H1 (cell line): ENCODE measurements around the gene C15orf62. TPM values are rescaled to one million over a fixed set of nuclear protein-coding genes. Genes with fewer than 3 reads are reported as not detected.

Experiments
- CTCF ChIA-PET: fragments of 300-600 bp; sonication (Branson Sonifier 250); formaldehyde crosslinking; loops from one replicate; lab custom pipeline; 2021; ENCODE audit not compliant: partially characterized antibody; lab: Charles Lee
- POLR2A ChIA-PET: fragments of 300-600 bp; sonication (Branson Sonifier 250); formaldehyde crosslinking; loops from one replicate; lab custom pipeline; 2021; ENCODE audit warnings: inconsistent platforms; ENCODE audit not compliant: partially characterized antibody; lab: Charles Lee
- DNase-seq, 2 experiments: peaks; one replicate each; pipeline versions ENCODE4 v3.0.0 to v3.0.0-alpha.2; 2010 to 2022; ENCODE audit warnings: low spot score in 2 of 2, low read depth in 1 of 2, mixed read lengths in 1 of 2
- FAIRE-seq: peaks from 2 replicates; lab custom pipeline; 2011; peaks lifted over from hg19 to GRCh38; lab: Jason Lieb, UNC
- H2AFZ ChIP-seq: 2 replicates; pipeline ENCODE4 v1.8.1; 2012; ENCODE audit warnings: low read length, inconsistent platforms
- H2AK5ac ChIP-seq: 2 replicates; pipeline ENCODE4 v1.6.1; 2013; ENCODE audit warnings: low read depth, low read length
- H2BK120ac ChIP-seq: replicated peaks from 2 replicates; pipeline ENCODE3; 2013; ENCODE audit warnings: low read depth, low read length, inconsistent platforms
- H2BK12ac ChIP-seq: 2 replicates; pipeline ENCODE4 v1.6.1; 2013; ENCODE audit warnings: low read depth, low read length
- H2BK15ac ChIP-seq: 2 replicates; pipeline ENCODE4 v1.6.1; 2013; ENCODE audit warnings: low read length
- H2BK20ac ChIP-seq: 2 replicates; pipeline ENCODE4 v1.6.1; 2013; ENCODE audit warnings: low read length
- H2BK5ac ChIP-seq: 2 replicates; pipeline ENCODE4 v1.6.1; 2013; ENCODE audit warnings: low read depth, low read length
- H3K14ac ChIP-seq: 2 replicates; pipeline ENCODE4 v1.6.1; 2013; ENCODE audit warnings: inconsistent platforms; ENCODE audit not compliant: insufficient read length
- H3K18ac ChIP-seq: 2 replicates; pipeline ENCODE4 v1.6.1; 2013; ENCODE audit warnings: low read length; ENCODE audit errors: extremely low read depth
- H3K23ac ChIP-seq: 2 replicates; pipeline ENCODE4 v1.6.1; 2013; ENCODE audit warnings: inconsistent platforms; ENCODE audit not compliant: insufficient read length
- H3K23me2 ChIP-seq: 2 replicates; pipeline ENCODE4 v1.6.1; 2013; ENCODE audit warnings: low read depth, low read length
- H3K27ac ChIP-seq: 2 replicates; pipeline ENCODE4 v1.6.1; 2011; ENCODE audit warnings: low read depth, low read length, inconsistent platforms
- H3K27me3 ChIP-seq, 4 experiments: replicated peaks in 1 of 4; 1 replicate in 1 of 4; 2 replicates in 3 of 4; pipeline versions ENCODE4 v1.6.1 to v1.8.1; 2011 to 2013; ENCODE audit warnings: low read length in 3 of 4, mild to moderate bottlenecking in 3 of 4, inconsistent platforms in 2 of 4, mixed read lengths in 2 of 4, moderate library complexity in 1 of 4; ENCODE audit not compliant: control insufficient read depth in 3 of 4, insufficient read depth in 3 of 4; ENCODE audit errors: extremely low read depth in 1 of 4
- H3K36me3 ChIP-seq, 4 experiments: 2 replicates each; pipeline versions ENCODE4 v1.6.1 to v1.8.1; 2011 to 2013; ENCODE audit warnings: mild to moderate bottlenecking in 4 of 4, low read length in 3 of 4, moderate library complexity in 2 of 4, control low read depth in 1 of 4, inconsistent platforms in 1 of 4; ENCODE audit not compliant: insufficient read depth in 4 of 4, control insufficient read depth in 2 of 4
- H3K4ac ChIP-seq: replicated peaks from 2 replicates; pipeline ENCODE3; 2013; ENCODE audit warnings: low read length, low read depth, mixed read lengths, inconsistent platforms; ENCODE audit not compliant: insufficient read length
- H3K4me1 ChIP-seq, 4 experiments: replicated peaks in 1 of 4; 1 replicate in 1 of 4; 2 replicates in 3 of 4; pipeline versions ENCODE4 v1.6.1 to v1.8.1; 2011 to 2013; ENCODE audit warnings: low read length in 3 of 4, inconsistent platforms in 2 of 4, mixed read lengths in 1 of 4; ENCODE audit not compliant: insufficient read depth in 4 of 4, control insufficient read depth in 3 of 4
- H3K4me2 ChIP-seq, 2 experiments: 2 replicates each; pipeline versions ENCODE4 v1.6.1 to v1.8.1; 2011 to 2013; ENCODE audit warnings: low read depth in 2 of 2, low read length in 2 of 2, control low read depth in 1 of 2, inconsistent platforms in 1 of 2, mild to moderate bottlenecking in 1 of 2; ENCODE audit not compliant: insufficient read depth in 1 of 2
- H3K4me3 ChIP-seq, 4 experiments: fragments of 200-600, 300-600 bp in 1 of 4; sonication (generic), shearing (Covaris generic), sonication (Bioruptor Twin) in 1 of 4; 2 replicates each; pipeline versions ENCODE4 v1.5.1 to v1.8.1; 2011 to 2016; ENCODE audit warnings: low read length in 4 of 4, low read depth in 3 of 4, control low read depth in 2 of 4, inconsistent platforms in 2 of 4, mild to moderate bottlenecking in 2 of 4, mixed read lengths in 1 of 4, moderate library complexity in 1 of 4; ENCODE audit not compliant: insufficient read depth in 2 of 4; ENCODE audit errors: extremely low read depth in 1 of 4
- H3K56ac ChIP-seq: replicated peaks from 2 replicates; pipeline ENCODE3; 2013; ENCODE audit warnings: low read depth, mild to moderate bottlenecking, mixed read lengths, low read length, inconsistent platforms; ENCODE audit not compliant: insufficient read length
- H3K79me1 ChIP-seq: 2 replicates; pipeline ENCODE4 v1.6.1; 2013; ENCODE audit warnings: low read depth, low read length, control low read depth
- H3K79me2 ChIP-seq, 2 experiments: 2 replicates each; pipeline versions ENCODE4 v1.6.1 to v1.8.1; 2012 to 2013; ENCODE audit warnings: low read length in 2 of 2, mild to moderate bottlenecking in 2 of 2, inconsistent platforms in 1 of 2; ENCODE audit not compliant: insufficient read depth in 2 of 2, control insufficient read depth in 1 of 2
- H3K9ac ChIP-seq, 4 experiments: replicated peaks in 1 of 4; 1 replicate in 1 of 4; 2 replicates in 3 of 4; pipeline versions ENCODE4 v1.6.1 to v1.8.1; 2011 to 2013; ENCODE audit warnings: low read depth in 3 of 4, low read length in 3 of 4, control low read depth in 2 of 4, mild to moderate bottlenecking in 2 of 4, moderate library complexity in 2 of 4, inconsistent platforms in 1 of 4; ENCODE audit errors: extremely low read depth in 1 of 4
- H3K9me3 ChIP-seq, 2 experiments: 2 replicates each; pipeline versions ENCODE4 v1.6.1 to v1.8.1; 2012 to 2013; ENCODE audit warnings: mild to moderate bottlenecking in 2 of 2, moderate library complexity in 2 of 2, control low read depth in 1 of 2, inconsistent platforms in 1 of 2, low read depth in 1 of 2, low read length in 1 of 2, mixed read lengths in 1 of 2; ENCODE audit not compliant: insufficient read depth in 2 of 2
- H4K20me1 ChIP-seq, 2 experiments: replicated peaks in 1 of 2; 2 replicates each; pipeline versions ENCODE3 to v1.8.1; 2011 to 2013; ENCODE audit warnings: inconsistent platforms in 2 of 2, low read length in 2 of 2, mild to moderate bottlenecking in 1 of 2; ENCODE audit not compliant: insufficient read depth in 2 of 2, control insufficient read depth in 1 of 2
- H4K5ac ChIP-seq: 2 replicates; pipeline ENCODE4 v1.6.1; 2013; ENCODE audit warnings: low read length, low read depth, mixed read lengths, inconsistent platforms; ENCODE audit not compliant: insufficient read length
- H4K8ac ChIP-seq: 2 replicates; pipeline ENCODE4 v1.8.0; 2013; ENCODE audit warnings: mild to moderate bottlenecking, moderate library complexity, low read length, inconsistent platforms; ENCODE audit not compliant: insufficient read depth; ENCODE audit errors: extremely low read depth
- H4K91ac ChIP-seq: replicated peaks from 2 replicates; pipeline ENCODE3; 2013; ENCODE audit warnings: low read length, mixed read lengths, inconsistent platforms; ENCODE audit not compliant: insufficient read length
- ASH2L ChIP-seq: fragments of 200-600, 300-600 bp; sonication (generic); IDR thresholded peaks from one replicate; pipeline ENCODE4 v1.7.1; 2017; ENCODE audit warnings: low read length
- BRCA1 ChIP-seq: IDR thresholded peaks from 2 replicates; pipeline ENCODE4 v1.6.1; 2012; ENCODE audit warnings: low read depth, low read length, improper control_type of control experiment
- CBX8 ChIP-seq: fragments of 300-800, 300-1000 bp; sonication (generic); IDR thresholded peaks from 2 replicates; pipeline ENCODE4 v1.7.1; 2016; ENCODE audit warnings: low read depth, low read length, borderline replicate concordance
- CEBPB ChIP-seq: IDR thresholded peaks from 2 replicates; pipeline ENCODE4 v1.6.1; 2012; ENCODE audit warnings: low read depth, low read length
- EP300 ChIP-seq, 2 experiments: IDR thresholded peaks; 1 replicate in 1 of 2; 2 replicates in 1 of 2; pipeline ENCODE4 v1.6.1; 2011 to 2012; ENCODE audit warnings: low read depth in 2 of 2, low read length in 2 of 2, mild to moderate bottlenecking in 2 of 2, borderline replicate concordance in 1 of 2, inconsistent platforms in 1 of 2, moderate library complexity in 1 of 2
- EZH2 ChIP-seq: fragments of 200-600 bp; sonication (generic); IDR thresholded peaks from 2 replicates; pipeline ENCODE4 v1.7.1; 2012; ENCODE audit warnings: low read depth, mild to moderate bottlenecking, moderate library complexity, low read length, inconsistent platforms; ENCODE audit not compliant: severe bottlenecking
- HDAC6 ChIP-seq: IDR thresholded peaks from one replicate; pipeline ENCODE4 v1.7.1; 2012; ENCODE audit warnings: low read depth, mild to moderate bottlenecking, inconsistent platforms, low read length, moderate library complexity
- POLR2AphosphoS5 ChIP-seq: IDR thresholded peaks from 2 replicates; pipeline ENCODE4 v1.6.1; 2011; ENCODE audit warnings: low read depth, low read length
- RAD21 ChIP-seq, 2 experiments: IDR thresholded peaks in 1 of 2; conservative IDR thresholded peaks in 1 of 2; 2 replicates each; pipeline ENCODE4 v1.6.1; 2011; ENCODE audit warnings: low read depth in 2 of 2, low read length in 2 of 2, improper control_type of control experiment in 1 of 2, inconsistent platforms in 1 of 2, mild to moderate bottlenecking in 1 of 2, moderate library complexity in 1 of 2
- SP4 ChIP-seq: IDR thresholded peaks from 2 replicates; pipeline ENCODE4 v1.6.1; 2012; ENCODE audit warnings: low read length, inconsistent platforms
- TAF7 ChIP-seq: optimal IDR thresholded peaks from 2 replicates; pipeline ENCODE3; 2011; ENCODE audit warnings: low read depth, mild to moderate bottlenecking, inconsistent platforms, low read length, moderate library complexity, borderline replicate concordance
- WGBS, 2 experiments: shearing (Covaris generic) in 1 of 2; methylation state at CpG; one replicate each; pipeline versions ENCODE4 v1.1.6 to v1.1.7; 2013 to 2015; ENCODE audit warnings: low lambda C conversion rate in 2 of 2, mixed read lengths in 2 of 2, inconsistent platforms in 1 of 2, low coverage in 1 of 2, missing lambda C conversion rate in 1 of 2; ENCODE audit not compliant: insufficient replicate concordance in 2 of 2, insufficient coverage in 1 of 2, insufficient read length in 1 of 2; ENCODE audit errors: extremely low coverage in 1 of 2, missing lambda C conversion rate in 1 of 2; 5-methylcytosine and 5-hydroxymethylcytosine counted together
- polyA plus RNA-seq, 7 experiments: library from polyadenylated mRNA; depleted of rRNA in 3 of 7; stranded (reverse) in 5 of 7; unstranded in 2 of 7; fragments of >200 nt in 5 of 7; fragments of 200-250 nt in 2 of 7; gene quantifications; 1 replicate in 5 of 7; 2 replicates in 1 of 7; 4 replicates in 1 of 7; pipeline versions ENCODE4 v1.2.1 to v1.2.3, GENCODE V29; 2011 to 2013; ENCODE audit warnings: missing spikeins in 2 of 7, mixed read lengths in 2 of 7
- total RNA-seq: library from RNA; stranded (reverse); fragmentation: NEBNext Ultra II Directional; extraction: Animal tissue kit (Norgen Biotek cat#: 25700); gene quantifications from 2 replicates; pipeline ENCODE4 v1.2.1, GENCODE V29; 2021

Gene C15orf62
- total and polyA plus RNA-seq, 2 of the 8 experiments (the other 6 are each of a cell fraction or from before 2014, with no cell fraction given), result 0.06 to 0.56 TPM

GRCh38 chr15:40754574-40754882 is 15.3 kb upstream of the C15orf62 start:
- Histone ChIP-seq H4K20me1 (no peaks in the 10 kb centered on the region), H3K27me3 (no peaks in the 10 kb centered on the region), H2BK20ac (no peak overlapping the region), H3K36me3 (peaks cover 0 to 9% (median 0%) of the 10 kb centered on the region in 4 experiments; a peak in 2 of 8 replicates), H4K8ac (0 out of 2 replicates have a peak overlapping the region, but pooled peaks have one; percentile 28), H3K18ac (no peak overlapping the region), H3K4me1 (0 out of 7 replicates have a peak, but pooled peaks cover 0 to 2% (median under 1%) of the 10 kb centered on the region in 4 experiments), H3K4me3 (peak overlapping the region; percentile 65 to 98 (median 85)), H4K5ac (no peak overlapping the region), H3K79me2 (peaks cover 0 to 22% of the 10 kb centered on the region in 2 experiments; a peak in 2 of 4 replicates), H3K56ac (no peak overlapping the region), H3K9ac (peak overlapping the region; percentile 0 to 52 (median 42); a peak in 6 of 7 replicates), H3K27ac (peak overlapping the region; percentile 43; the same call in 1 of the 2 replicates), H3K23me2 (peaks cover 5% of the 10 kb centered on the region; the same call in 1 of the 2 replicates), H2BK5ac (no peak overlapping the region), H3K9me3 (no peaks in the 10 kb centered on the region), H2AK5ac (no peak overlapping the region), H2AFZ (no peak overlapping the region), H4K91ac (no peak overlapping the region), H3K23ac (no peak overlapping the region), H3K4me2 (peak overlapping the region; percentile 54 to 98), H3K4ac (no peak overlapping the region), H3K14ac (no peak overlapping the region), H2BK15ac (no peak overlapping the region; the same call in 1 of the 2 replicates), H2BK120ac (no peak overlapping the region), H3K79me1 (peaks cover 2% of the 10 kb centered on the region; the same call in 1 of the 2 replicates), H2BK12ac (no peak overlapping the region)
- ChIA-PET CTCF (no interaction called here), POLR2A (interaction anchor here (1.0 to 1.5 kb wide), 5 partner anchors 12 to 32 kb away, joined by 3 to 6 read pairs (median 3); no protein-coding TSS in a partner anchor)
- TF ChIP-seq EZH2 (no peak), ASH2L (no peak), RAD21 (IDR thresholded peaks at IDR 0.05 in 1 of 2, conservative IDR thresholded peaks at IDR 0.05 in 1 of 2; ENCODE audit: low read depth in 2 of 2, low read length in 2 of 2) (no peak), HDAC6 (no peak), EP300 (IDR thresholded peaks at IDR 0.05; ENCODE audit: borderline replicate concordance in 1 of 2, low read depth in 2 of 2, low read length in 2 of 2) (no peak), CBX8 (no peak), BRCA1 (no peak), SP4 (no peak), TAF7 (no peak), CEBPB (no peak), POLR2AphosphoS5 (no peak)
- WGBS, 2 experiments, result 13% methylated on average over 22 of the region's 22 CpGs; no CpG with 5 or more reads in 1 of the 2 experiments
- DNase-seq (no peak), FAIRE-seq (no peak)
